Measurements from ENCODE around the gene CNNM1.

The CNNM1 gene

GRCh38 chr10:99339077-99339476, 9.9 kb downstream of the CNNM1 start:
- no peak for DNase-seq

- no peak for DNase-seq
These were observed 10.4 kb downstream of the CNNM1 start for GRCh38 chr10:99339563-99340047.

GRCh38 chr10:99340650-99341049, 11.5 kb downstream of the CNNM1 start:
- no peak for DNase-seq

GRCh38 chr10:99341248-99341647, 12.1 kb downstream of the CNNM1 start:
- no peak for DNase-seq

GRCh38 chr10:99341860-99342490, 12.8 kb downstream of the CNNM1 start:
- DNase-seq: no peak

GRCh38 chr10:99343262-99343661, 14.1 kb downstream of the CNNM1 start:
- DNase-seq: no peak

GRCh38 chr10:99344715-99345114, 15.6 kb downstream of the CNNM1 start:
- no peak for DNase-seq

- no peak for DNase-seq
These were observed 16.2 kb downstream of the CNNM1 start for GRCh38 chr10:99345350-99345749.

- DNase-seq: no peak
These were observed 17.1 kb downstream of the CNNM1 start for GRCh38 chr10:99346247-99346646.

GRCh38 chr10:99347672-99348071, 18.5 kb downstream of the CNNM1 start:
- DNase-seq: no peak

GRCh38 chr10:99353182-99353581, 24.0 kb downstream of the CNNM1 start:
- no peak for DNase-seq

GRCh38 chr10:99357691-99358090, 28.5 kb downstream of the CNNM1 start:
- DNase-seq: no peak

GRCh38 chr10:99358101-99358500, 28.9 kb downstream of the CNNM1 start:
- DNase-seq: no peak

- DNase-seq: no peak
These were observed 31.8 kb downstream of the CNNM1 start for GRCh38 chr10:99360934-99361333.

- DNase-seq: no peak
These were observed 35.0 kb downstream of the CNNM1 start for GRCh38 chr10:99364125-99364524.

- no peak for DNase-seq
These were observed 36.2 kb downstream of the CNNM1 start for GRCh38 chr10:99365311-99365710.

- no peak for DNase-seq
These were observed 36.6 kb downstream of the CNNM1 start for GRCh38 chr10:99365736-99366135.

GRCh38 chr10:99366666-99367065, 37.5 kb downstream of the CNNM1 start:
- no peak for DNase-seq

- DNase-seq: no peak
These were observed 39.5 kb downstream of the CNNM1 start for GRCh38 chr10:99368646-99369045.

- DNase-seq: no peak
These were observed 40.0 kb downstream of the CNNM1 start for GRCh38 chr10:99369126-99369525.

- DNase-seq: no peak
These were observed 40.4 kb downstream of the CNNM1 start for GRCh38 chr10:99369551-99369950.

GRCh38 chr10:99370993-99371392, 41.8 kb downstream of the CNNM1 start:
- DNase-seq: no peak

- no peak for DNase-seq
These were observed 43.6 kb downstream of the CNNM1 start for GRCh38 chr10:99372546-99373271.

- no peak for DNase-seq
These were observed 45.4 kb downstream of the CNNM1 start for GRCh38 chr10:99374526-99374925.

- DNase-seq: no peak
These were observed 45.8 kb downstream of the CNNM1 start for GRCh38 chr10:99374972-99375371.
